Measurements from ENCODE around the gene ARL8A. TPM values are rescaled to one million over a fixed set of nuclear protein-coding genes. Genes with fewer than 3 reads are reported as not detected.

ARL8A gene
- total and polyA plus RNA-seq, 2 experiments from 2014 or later: 30.3 to 32.7 TPM

DNA sequence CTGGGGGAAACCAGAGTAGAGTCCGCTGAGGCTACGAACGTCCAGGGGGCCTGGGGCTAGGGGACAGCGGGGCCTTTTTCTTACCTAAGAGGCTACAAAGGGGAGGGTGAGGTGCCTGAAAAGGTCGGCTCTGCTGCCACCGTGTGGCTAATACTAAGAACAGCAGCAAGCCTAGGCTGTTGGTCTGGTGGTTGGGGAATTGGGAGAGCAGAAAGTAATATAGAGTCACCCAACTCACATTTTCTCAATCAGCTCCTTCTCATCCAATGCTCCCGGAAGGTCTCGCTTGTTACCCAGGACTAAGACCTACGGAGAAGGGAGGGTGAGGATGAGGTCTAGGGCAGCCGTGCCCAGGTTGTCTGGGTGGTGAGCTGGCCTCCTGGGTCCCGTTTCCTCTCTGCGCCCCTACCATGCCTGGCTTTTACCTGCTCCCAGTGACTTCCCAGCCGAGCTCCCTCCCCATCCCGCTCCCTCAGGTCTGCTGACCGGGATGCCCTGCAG, 9.3 kb downstream of the ARL8A start:
- no peak overlapping the region; the same call in 1 of the 2 replicates for H3K27ac Mint-ChIP-seq
- Histone ChIP-seq H3K9me2 (ENCODE audit: insufficient read depth) (no peaks in the 10 kb centered on the region), H3K4me1 (ENCODE audit: insufficient read depth) (peaks cover 4% of the 10 kb centered on the region; the same call in 1 of the 2 replicates), H3K27ac (ENCODE audit: low read depth) (no peak overlapping the region), H3K36me3 (ENCODE audit: insufficient read depth) (no peaks in the 10 kb centered on the region; the same call in 1 of the 2 replicates), H3K4me3 (no peak overlapping the region), H4K20me1 (replicated peaks; ENCODE audit: insufficient read depth) (no peaks in the 10 kb centered on the region; the same call in 1 of the 2 replicates), H3K79me2 (replicated peaks; ENCODE audit: insufficient read depth) (peaks cover 22% of the 10 kb centered on the region), H3K4me2 (no peak overlapping the region), H2AFZ (no peak overlapping the region), H3K27me3 (ENCODE audit: insufficient read depth) (no peaks in the 10 kb centered on the region), H3F3A (replicated peaks; ENCODE audit: low read depth) (peaks cover 9% of the 10 kb centered on the region; the same call in 1 of the 2 replicates)
- H3K27me3 Mint-ChIP-seq (ENCODE audit: insufficient read depth, low read depth, poor library complexity): peaks cover 4% of the 10 kb centered on the region
- TF ChIP-seq, protein P1, sequence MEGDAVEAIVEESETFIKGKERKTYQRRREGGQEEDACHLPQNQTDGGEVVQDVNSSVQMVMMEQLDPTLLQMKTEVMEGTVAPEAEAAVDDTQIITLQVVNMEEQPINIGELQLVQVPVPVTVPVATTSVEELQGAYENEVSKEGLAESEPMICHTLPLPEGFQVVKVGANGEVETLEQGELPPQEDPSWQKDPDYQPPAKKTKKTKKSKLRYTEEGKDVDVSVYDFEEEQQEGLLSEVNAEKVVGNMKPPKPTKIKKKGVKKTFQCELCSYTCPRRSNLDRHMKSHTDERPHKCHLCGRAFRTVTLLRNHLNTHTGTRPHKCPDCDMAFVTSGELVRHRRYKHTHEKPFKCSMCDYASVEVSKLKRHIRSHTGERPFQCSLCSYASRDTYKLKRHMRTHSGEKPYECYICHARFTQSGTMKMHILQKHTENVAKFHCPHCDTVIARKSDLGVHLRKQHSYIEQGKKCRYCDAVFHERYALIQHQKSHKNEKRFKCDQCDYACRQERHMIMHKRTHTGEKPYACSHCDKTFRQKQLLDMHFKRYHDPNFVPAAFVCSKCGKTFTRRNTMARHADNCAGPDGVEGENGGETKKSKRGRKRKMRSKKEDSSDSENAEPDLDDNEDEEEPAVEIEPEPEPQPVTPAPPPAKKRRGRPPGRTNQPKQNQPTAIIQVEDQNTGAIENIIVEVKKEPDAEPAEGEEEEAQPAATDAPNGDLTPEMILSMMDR (conservative IDR thresholded peaks at IDR 0.05; ENCODE audit: low read depth in 2 of 2): peak; percentile 81 to 89
- TF ChIP-seq, protein P2, sequence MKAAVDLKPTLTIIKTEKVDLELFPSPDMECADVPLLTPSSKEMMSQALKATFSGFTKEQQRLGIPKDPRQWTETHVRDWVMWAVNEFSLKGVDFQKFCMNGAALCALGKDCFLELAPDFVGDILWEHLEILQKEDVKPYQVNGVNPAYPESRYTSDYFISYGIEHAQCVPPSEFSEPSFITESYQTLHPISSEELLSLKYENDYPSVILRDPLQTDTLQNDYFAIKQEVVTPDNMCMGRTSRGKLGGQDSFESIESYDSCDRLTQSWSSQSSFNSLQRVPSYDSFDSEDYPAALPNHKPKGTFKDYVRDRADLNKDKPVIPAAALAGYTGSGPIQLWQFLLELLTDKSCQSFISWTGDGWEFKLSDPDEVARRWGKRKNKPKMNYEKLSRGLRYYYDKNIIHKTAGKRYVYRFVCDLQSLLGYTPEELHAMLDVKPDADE (IDR thresholded peaks at IDR 0.05): no peak
- no peak overlapping the region for H3K4me3 Mint-ChIP-seq
- H3K4me1 Mint-ChIP-seq: peaks cover 26% of the 10 kb centered on the region
- ATAC-seq: peak; percentile 82
- H3K36me3 Mint-ChIP-seq (ENCODE audit: low read depth): peaks cover 35% of the 10 kb centered on the region
- DNase-seq (ENCODE audit: low spot score): peak; percentile 89
- no peaks in the 10 kb centered on the region for H3K9me3 Mint-ChIP-seq

DNA sequence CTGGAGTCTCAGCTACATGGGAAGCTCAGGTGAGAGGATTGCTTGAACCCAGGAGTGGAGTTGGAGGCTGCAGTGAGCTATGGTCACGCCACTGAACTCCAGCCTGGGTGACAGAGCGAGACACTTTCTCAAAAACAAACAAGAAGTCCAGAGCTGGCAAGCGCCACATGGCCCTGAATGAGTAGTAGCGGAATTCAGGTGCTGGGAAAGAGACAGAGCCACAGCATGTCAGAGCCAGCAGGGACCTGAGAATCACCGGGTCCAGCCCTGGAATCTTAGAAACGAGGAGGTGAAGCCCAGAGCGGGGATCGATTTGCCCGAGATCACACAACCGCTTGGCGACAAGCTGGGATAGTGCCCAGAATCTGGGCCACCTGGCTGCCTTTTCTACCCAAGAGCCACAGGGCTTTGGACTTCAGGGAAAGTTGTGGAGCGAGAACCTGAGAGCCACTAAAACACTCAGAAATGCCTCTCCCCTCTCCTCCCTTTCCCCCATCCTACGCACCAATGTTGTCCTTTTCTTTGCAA, 9.8 kb downstream of the ARL8A start:
- Histone ChIP-seq H3F3A (replicated peaks; ENCODE audit: low read depth) (peaks cover 9% of the 10 kb centered on the region; the same call in 1 of the 2 replicates), H2AFZ (no peak overlapping the region), H3K27me3 (ENCODE audit: insufficient read depth) (no peaks in the 10 kb centered on the region), H3K36me3 (ENCODE audit: insufficient read depth) (no peaks in the 10 kb centered on the region; the same call in 1 of the 2 replicates), H3K27ac (ENCODE audit: low read depth) (no peak overlapping the region), H4K20me1 (replicated peaks; ENCODE audit: insufficient read depth) (no peaks in the 10 kb centered on the region; the same call in 1 of the 2 replicates), H3K9me2 (ENCODE audit: insufficient read depth) (no peaks in the 10 kb centered on the region), H3K4me3 (no peak overlapping the region), H3K79me2 (replicated peaks; ENCODE audit: insufficient read depth) (peaks cover 17% of the 10 kb centered on the region), H3K4me1 (ENCODE audit: insufficient read depth) (peaks cover 4% of the 10 kb centered on the region; the same call in 1 of the 2 replicates), H3K4me2 (no peak overlapping the region)
- no peaks in the 10 kb centered on the region for H3K9me3 Mint-ChIP-seq
- no peak overlapping the region; the same call in 1 of the 2 replicates for H3K27ac Mint-ChIP-seq
- no peak overlapping the region for H3K4me3 Mint-ChIP-seq
- H3K27me3 Mint-ChIP-seq (ENCODE audit: insufficient read depth, low read depth, poor library complexity): peaks cover 4% of the 10 kb centered on the region
- H3K4me1 Mint-ChIP-seq: peaks cover 26% of the 10 kb centered on the region
- no peak for ATAC-seq
- peaks cover 35% of the 10 kb centered on the region for H3K36me3 Mint-ChIP-seq (ENCODE audit: low read depth)
- DNase-seq (ENCODE audit: low spot score): no peak
- TF ChIP-seq POLR2AphosphoS5 (IDR thresholded peaks at IDR 0.05; ENCODE audit: low read depth) (no peak), CREB1 (CRISPR knock-in tag; IDR thresholded peaks at IDR 0.05; ENCODE audit: low read depth) (no peak), NANOG (IDR thresholded peaks at IDR 0.05; ENCODE audit: borderline replicate concordance) (no peak)
- TF ChIP-seq, protein P2 (IDR thresholded peaks at IDR 0.05): no peak
- TF ChIP-seq, protein P3, sequence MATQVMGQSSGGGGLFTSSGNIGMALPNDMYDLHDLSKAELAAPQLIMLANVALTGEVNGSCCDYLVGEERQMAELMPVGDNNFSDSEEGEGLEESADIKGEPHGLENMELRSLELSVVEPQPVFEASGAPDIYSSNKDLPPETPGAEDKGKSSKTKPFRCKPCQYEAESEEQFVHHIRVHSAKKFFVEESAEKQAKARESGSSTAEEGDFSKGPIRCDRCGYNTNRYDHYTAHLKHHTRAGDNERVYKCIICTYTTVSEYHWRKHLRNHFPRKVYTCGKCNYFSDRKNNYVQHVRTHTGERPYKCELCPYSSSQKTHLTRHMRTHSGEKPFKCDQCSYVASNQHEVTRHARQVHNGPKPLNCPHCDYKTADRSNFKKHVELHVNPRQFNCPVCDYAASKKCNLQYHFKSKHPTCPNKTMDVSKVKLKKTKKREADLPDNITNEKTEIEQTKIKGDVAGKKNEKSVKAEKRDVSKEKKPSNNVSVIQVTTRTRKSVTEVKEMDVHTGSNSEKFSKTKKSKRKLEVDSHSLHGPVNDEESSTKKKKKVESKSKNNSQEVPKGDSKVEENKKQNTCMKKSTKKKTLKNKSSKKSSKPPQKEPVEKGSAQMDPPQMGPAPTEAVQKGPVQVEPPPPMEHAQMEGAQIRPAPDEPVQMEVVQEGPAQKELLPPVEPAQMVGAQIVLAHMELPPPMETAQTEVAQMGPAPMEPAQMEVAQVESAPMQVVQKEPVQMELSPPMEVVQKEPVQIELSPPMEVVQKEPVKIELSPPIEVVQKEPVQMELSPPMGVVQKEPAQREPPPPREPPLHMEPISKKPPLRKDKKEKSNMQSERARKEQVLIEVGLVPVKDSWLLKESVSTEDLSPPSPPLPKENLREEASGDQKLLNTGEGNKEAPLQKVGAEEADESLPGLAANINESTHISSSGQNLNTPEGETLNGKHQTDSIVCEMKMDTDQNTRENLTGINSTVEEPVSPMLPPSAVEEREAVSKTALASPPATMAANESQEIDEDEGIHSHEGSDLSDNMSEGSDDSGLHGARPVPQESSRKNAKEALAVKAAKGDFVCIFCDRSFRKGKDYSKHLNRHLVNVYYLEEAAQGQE (IDR thresholded peaks at IDR 0.05; ENCODE audit: unreplicated experiment): no peak
